T-cell (primary cell): Measurements from ENCODE around the gene STX17. TPM values are rescaled to one million over a fixed set of nuclear protein-coding genes. Genes with fewer than 3 reads are reported as not detected.
A peak's percentile ranks its signal among the peaks of the same experiment; 100 is the strongest.

Experiments used
- ATAC-seq, 4 experiments: fragments of 200-7000 bp in 3 of 4; fragments of 150-1000 bp in 1 of 4; cut with Tn5 transposase; replicated peaks in 1 of 4; 1 replicate in 3 of 4; 2 replicates in 1 of 4; pipeline ENCODE4 v1.10.0; 2021; ENCODE audit warnings: moderate library complexity in 3 of 4, mild to moderate bottlenecking in 2 of 4, moderate number of reproducible peaks in 1 of 4
- CTCF ChIA-PET, 2 donors: fragments of 300-600 bp; sonication (Branson Sonifier 250); formaldehyde crosslinking; loops; one replicate each; lab custom pipeline; 2022; ENCODE audit warnings: antibody characterized with exemption in 2 of 2; lab: Charles Lee
- POLR2A ChIA-PET, 2 donors: fragments of 300-600 bp; sonication (Branson Sonifier 250); formaldehyde crosslinking; loops; one replicate each; lab custom pipeline; 2022; ENCODE audit warnings: antibody characterized with exemption in 2 of 2; lab: Charles Lee
- DNase-seq, 35 experiments: peaks; one replicate each; pipeline versions ENCODE4 v3.0.0 to v3.0.0-alpha.2; 2013 to 2023
- H3K27ac ChIP-seq: one replicate; pipeline ENCODE4 v1.5.1; 2013; ENCODE audit warnings: low read length
- H3K27me3 ChIP-seq, 2 experiments: replicated peaks in 1 of 2; 1 replicate in 1 of 2; 2 replicates in 1 of 2; pipeline versions ENCODE4 v1.6.1 to v1.7.0; 2013; ENCODE audit warnings: low read length in 1 of 2, mixed read lengths in 1 of 2; ENCODE audit not compliant: control insufficient read depth in 2 of 2, insufficient read depth in 2 of 2; ENCODE audit errors: extremely low read depth in 1 of 2
- H3K36me3 ChIP-seq, 2 donors: 1 replicate in 1 of 2; 2 replicates in 1 of 2; pipeline versions ENCODE4 v1.6.1 to v1.7.0; 2013; ENCODE audit warnings: low read length in 1 of 2; ENCODE audit not compliant: control insufficient read depth in 2 of 2, insufficient read depth in 1 of 2; ENCODE audit errors: extremely low read depth in 1 of 2
- H3K4me1 ChIP-seq, 2 experiments: 1 replicate in 1 of 2; 2 replicates in 1 of 2; pipeline versions ENCODE4 v1.6.1 to v1.7.0; 2013; ENCODE audit warnings: low read length in 2 of 2, mixed read lengths in 1 of 2; ENCODE audit not compliant: insufficient read depth in 2 of 2, control insufficient read depth in 1 of 2; ENCODE audit errors: extremely low read depth in 1 of 2
- H3K4me3 ChIP-seq, 2 donors: 1 replicate in 1 of 2; 2 replicates in 1 of 2; pipeline versions ENCODE4 v1.5.1 to v1.7.0; 2013; ENCODE audit warnings: mild to moderate bottlenecking in 2 of 2, low read length in 1 of 2, moderate library complexity in 1 of 2; ENCODE audit not compliant: control insufficient read depth in 1 of 2; ENCODE audit errors: extremely low read depth in 1 of 2
- H3K9me3 ChIP-seq: 2 replicates; pipeline ENCODE4 v1.7.0; 2013
- H3K27ac Mint-ChIP-seq, 2 donors: one replicate each; pipeline ENCODE4 v1.8.0; 2020 to 2021; ENCODE audit warnings: mild to moderate bottlenecking in 2 of 2, mixed read lengths in 2 of 2
- H3K27me3 Mint-ChIP-seq, 2 donors: one replicate each; pipeline ENCODE4 v1.8.0; 2021 to 2022; ENCODE audit warnings: mixed read lengths in 2 of 2
- H3K36me3 Mint-ChIP-seq: one replicate; pipeline ENCODE4 v1.8.0; 2021; ENCODE audit warnings: mixed read lengths
- H3K4me1 Mint-ChIP-seq, 3 donors: one replicate each; pipeline ENCODE4 v1.8.0; 2020 to 2022; ENCODE audit warnings: mixed read lengths in 3 of 3, mild to moderate bottlenecking in 1 of 3
- H3K4me3 Mint-ChIP-seq, 3 donors: one replicate each; pipeline ENCODE4 v1.8.0; 2020 to 2022; ENCODE audit warnings: mild to moderate bottlenecking in 3 of 3, mixed read lengths in 3 of 3, moderate library complexity in 3 of 3
- H3K9me3 Mint-ChIP-seq, 3 donors: one replicate each; pipeline ENCODE4 v1.8.0; 2020 to 2022; ENCODE audit warnings: mixed read lengths in 3 of 3
- WGBS: methylation state at CpG from one replicate; pipeline ENCODE4 v1.1.5; 2013; ENCODE audit warnings: missing lambda C conversion rate; ENCODE audit not compliant: insufficient coverage; 5-methylcytosine and 5-hydroxymethylcytosine counted together
- total RNA-seq, 35 experiments: library from RNA in 6 of 35; stranded (reverse) in 6 of 35; fragments of 120-200 nt in 1 of 35; gene quantifications; one replicate each; pipeline versions ENCODE4 v1.2.1 to v1.2.4 and lab custom pipeline; 2013 to 2026

Gene STX17
- total RNA-seq, 5 donors from 2014 or later (not counting 1 experiment from before 2014, with no cell fraction given), result 33.5 to 47.5 (median 35.9) TPM

DNA sequence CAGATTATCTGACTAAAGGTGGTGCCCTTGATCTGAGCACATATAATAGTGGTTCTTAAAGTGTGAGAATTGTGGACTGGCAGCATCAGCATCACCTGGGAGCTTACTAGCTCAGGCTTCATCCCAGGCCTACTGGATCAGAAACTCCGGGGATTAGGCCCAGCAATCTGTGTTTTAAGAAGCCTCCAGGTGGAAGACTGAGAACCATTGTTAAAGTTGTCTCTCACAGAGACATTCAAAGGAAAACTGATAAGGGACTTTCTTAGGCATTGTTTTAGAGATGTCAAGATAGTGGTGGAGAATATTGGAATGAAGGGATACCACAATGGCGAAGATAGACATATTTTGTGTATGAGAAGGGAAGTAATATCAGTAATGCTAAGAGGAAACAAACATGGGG lies 59.5 kb downstream of the STX17 start:
- DNase-seq (no peak), ATAC-seq (no peak)
- Histone ChIP-seq H3K27ac (no peak overlapping the region), H3K4me1 (no peaks in the 10 kb centered on the region), H3K36me3 (peaks cover 0 to 37% of the 10 kb centered on the region in 2 donors), H3K9me3 (no peaks in the 10 kb centered on the region), H3K27me3 (no peaks in the 10 kb centered on the region), H3K4me3 (no peak overlapping the region)
- WGBS, result 100% methylated on average over 2 of the region's 2 CpGs
- POLR2A ChIA-PET, result no interaction called here
- Mint-ChIP-seq H3K9me3 (no peaks in the 10 kb centered on the region), H3K27me3 (no peaks in the 10 kb centered on the region), H3K27ac (no peak overlapping the region), H3K4me1 (no peaks in the 10 kb centered on the region), H3K36me3 (peaks cover 48% of the 10 kb centered on the region), H3K4me3 (no peak overlapping the region)
- CTCF ChIA-PET, result no interaction called here

DNA sequence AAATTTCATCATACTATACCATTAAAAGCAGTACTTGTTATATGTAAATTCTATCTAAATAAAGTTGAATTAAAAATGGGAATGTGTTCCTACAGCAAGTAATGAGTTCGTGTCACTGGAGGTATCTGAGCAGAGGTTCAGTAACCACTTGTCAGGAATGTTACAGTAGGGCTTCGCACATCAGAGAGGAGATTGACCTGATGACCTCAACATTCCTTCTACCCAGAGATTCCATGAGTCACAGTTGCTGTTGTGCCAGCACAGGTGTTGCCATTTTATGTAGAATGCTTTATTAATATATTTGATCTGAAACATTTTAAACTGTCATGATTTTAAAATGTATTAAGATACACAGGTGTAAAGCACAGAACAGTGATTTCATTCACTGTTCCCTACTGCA lies 60.3 kb downstream of the STX17 start:
- Mint-ChIP-seq H3K9me3 (no peaks in the 10 kb centered on the region), H3K27me3 (no peaks in the 10 kb centered on the region), H3K4me3 (no peak overlapping the region), H3K27ac (no peak overlapping the region), H3K36me3 (peaks cover 40% of the 10 kb centered on the region), H3K4me1 (no peaks in the 10 kb centered on the region)
- Histone ChIP-seq H3K36me3 (peaks cover 0 to 30% of the 10 kb centered on the region in 2 donors), H3K4me3 (no peak overlapping the region), H3K4me1 (no peaks in the 10 kb centered on the region), H3K27ac (no peak overlapping the region), H3K9me3 (no peaks in the 10 kb centered on the region), H3K27me3 (no peaks in the 10 kb centered on the region)
- ATAC-seq (no peak), DNase-seq (no peak)
- WGBS, result 100% methylated on average over 2 of the region's 2 CpGs
- CTCF ChIA-PET, result no interaction called here
- POLR2A ChIA-PET, result no interaction called here

DNA sequence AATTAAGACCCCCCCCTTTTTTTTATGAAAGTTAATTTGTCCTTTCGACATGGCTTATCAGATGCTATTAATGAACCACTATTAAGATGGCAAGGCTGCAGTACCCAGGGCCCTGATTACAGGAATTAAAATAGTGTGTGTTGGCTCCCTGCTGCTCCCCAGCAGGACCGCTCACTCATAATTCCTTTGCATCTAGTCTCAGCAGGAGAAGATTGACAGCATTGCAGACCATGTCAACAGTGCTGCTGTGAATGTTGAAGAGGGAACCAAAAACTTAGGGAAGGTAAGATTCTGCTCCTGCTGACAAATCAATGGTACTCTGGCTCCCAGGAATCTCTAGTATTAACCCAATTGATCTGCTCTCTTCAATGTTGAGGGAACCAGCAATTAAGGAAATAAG lies 61.0 kb downstream of the STX17 start:
- H3K4me3 Mint-ChIP-seq, result no peak overlapping the region
- ChIA-PET POLR2A (interaction anchor here in 1 of 2 donors (0.8 kb wide), 1 partner anchor 244 kb away, joined by 5 read pairs; no protein-coding TSS in a partner anchor), CTCF (no interaction called here)
- peak overlapping the region; percentile 0 to 29 for H3K27ac Mint-ChIP-seq
- no peaks in the 10 kb centered on the region for H3K4me1 Mint-ChIP-seq
- no peaks in the 10 kb centered on the region for H3K9me3 ChIP-seq
- H3K4me3 ChIP-seq, result no peak overlapping the region
- ATAC-seq, result no peak
- peaks cover 0 to 30% of the 10 kb centered on the region in 2 donors for H3K36me3 ChIP-seq
- no peak for DNase-seq
- H3K36me3 Mint-ChIP-seq, result peaks cover 37% of the 10 kb centered on the region
- no peaks in the 10 kb centered on the region for H3K27me3 Mint-ChIP-seq
- 100% methylated on average over 1 of the region's 2 CpGs for WGBS
- H3K4me1 ChIP-seq, result no peaks in the 10 kb centered on the region
- H3K9me3 Mint-ChIP-seq, result no peaks in the 10 kb centered on the region
- H3K27me3 ChIP-seq, result no peaks in the 10 kb centered on the region
- no peak overlapping the region for H3K27ac ChIP-seq

DNA sequence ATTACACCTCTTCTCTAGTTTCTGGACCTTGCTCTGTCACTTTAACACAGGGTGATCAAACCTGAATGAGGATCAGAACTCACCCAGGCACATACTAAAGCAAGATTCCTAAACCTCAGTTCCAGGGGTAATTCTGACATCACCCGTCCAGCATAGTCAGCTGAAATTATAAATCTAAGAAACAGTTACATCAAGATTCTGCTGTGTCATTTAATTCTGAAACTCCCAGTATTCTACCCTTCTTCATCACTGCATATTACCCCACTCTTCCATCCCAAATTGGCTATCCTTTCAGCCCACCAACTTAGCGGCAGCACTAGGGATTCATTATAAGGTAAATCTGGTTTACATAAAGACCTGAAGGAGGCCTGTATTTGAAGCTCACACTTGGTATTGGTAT lies 64.0 kb downstream of the STX17 start:
- H3K27ac Mint-ChIP-seq, result peak overlapping the region in 1 of 2 donors; percentile 18
- H3K9me3 ChIP-seq, result no peaks in the 10 kb centered on the region
- no CpG with 5 or more reads among the region's 2 CpGs for WGBS
- H3K4me3 Mint-ChIP-seq, result no peak overlapping the region
- POLR2A ChIA-PET, result interaction anchor here in 1 of 2 donors (0.5 to 0.7 kb wide), 2 partner anchors 27 to 443 kb away, joined by 3 read pairs; no protein-coding TSS in a partner anchor
- no peak overlapping the region for H3K4me3 ChIP-seq
- H3K27me3 Mint-ChIP-seq, result no peaks in the 10 kb centered on the region
- no peaks in the 10 kb centered on the region for H3K4me1 ChIP-seq
- H3K36me3 Mint-ChIP-seq, result peaks cover 37% of the 10 kb centered on the region
- H3K27me3 ChIP-seq, result no peaks in the 10 kb centered on the region
- ATAC-seq, result no peak
- no peaks in the 10 kb centered on the region for H3K4me1 Mint-ChIP-seq
- H3K27ac ChIP-seq, result no peak overlapping the region
- peaks cover 0 to 20% of the 10 kb centered on the region in 2 donors for H3K36me3 ChIP-seq
- CTCF ChIA-PET, result no interaction called here
- H3K9me3 Mint-ChIP-seq, result no peaks in the 10 kb centered on the region
- DNase-seq, result no peak

DNA sequence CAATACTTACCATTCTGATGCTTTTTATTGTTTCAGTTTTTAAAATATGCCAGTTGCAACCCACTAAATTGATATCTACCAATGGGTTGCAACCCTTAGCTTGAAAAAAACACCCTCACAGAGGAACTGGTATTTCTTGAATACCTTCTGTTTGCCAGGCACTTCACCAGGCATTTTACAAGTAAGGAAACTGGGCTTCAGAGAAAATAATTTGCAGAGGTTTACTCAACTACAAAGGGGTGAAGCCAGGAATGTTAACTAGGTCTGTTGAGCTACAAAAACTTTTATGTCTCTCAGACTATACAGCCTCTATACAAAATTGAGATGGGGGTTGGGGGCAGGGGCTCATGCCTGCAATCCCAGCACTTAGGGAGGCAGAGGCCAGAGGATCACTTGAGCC lies 65.0 kb downstream of the STX17 start:
- Histone ChIP-seq H3K27ac (no peak overlapping the region), H3K4me3 (no peak overlapping the region), H3K4me1 (no peaks in the 10 kb centered on the region), H3K9me3 (no peaks in the 10 kb centered on the region), H3K36me3 (peaks cover 0 to 25% of the 10 kb centered on the region in 2 donors), H3K27me3 (no peaks in the 10 kb centered on the region)
- no peaks in the 10 kb centered on the region for H3K4me1 Mint-ChIP-seq
- H3K27ac Mint-ChIP-seq, result no peak overlapping the region
- no peak for ATAC-seq
- H3K27me3 Mint-ChIP-seq, result no peaks in the 10 kb centered on the region
- ChIA-PET POLR2A (no interaction called here), CTCF (no interaction called here)
- peaks cover 41% of the 10 kb centered on the region for H3K36me3 Mint-ChIP-seq
- no peak for DNase-seq
- H3K4me3 Mint-ChIP-seq, result no peak overlapping the region
- H3K9me3 Mint-ChIP-seq, result no peaks in the 10 kb centered on the region

DNA sequence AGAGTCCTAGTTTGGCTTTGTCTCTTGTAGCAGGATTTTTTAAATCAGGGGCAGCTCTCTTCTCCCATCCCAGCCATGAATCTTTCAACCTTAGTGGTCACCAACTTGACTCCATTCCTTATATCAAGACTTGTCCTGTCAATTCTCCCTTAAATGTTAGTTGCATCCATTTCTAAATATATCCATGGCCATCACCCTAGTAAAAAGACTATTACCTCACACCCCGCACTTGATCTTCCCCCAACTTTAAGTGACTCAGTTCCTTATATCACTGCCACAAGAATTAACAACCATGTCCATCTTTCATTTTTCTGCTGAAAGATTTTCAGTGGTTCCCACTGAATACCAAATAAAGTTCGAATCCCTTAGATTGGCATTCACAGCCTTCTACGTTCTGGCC lies 67.0 kb downstream of the STX17 start:
- Mint-ChIP-seq H3K9me3 (no peaks in the 10 kb centered on the region), H3K27me3 (no peaks in the 10 kb centered on the region), H3K36me3 (peaks cover 33% of the 10 kb centered on the region), H3K4me1 (no peaks in the 10 kb centered on the region), H3K4me3 (no peak overlapping the region), H3K27ac (no peak overlapping the region)
- H3K4me3 ChIP-seq, result no peak overlapping the region
- H3K4me1 ChIP-seq, result no peaks in the 10 kb centered on the region
- 100% methylated on average over 1 of the region's 3 CpGs for WGBS
- no peaks in the 10 kb centered on the region for H3K27me3 ChIP-seq
- H3K9me3 ChIP-seq, result no peaks in the 10 kb centered on the region
- POLR2A ChIA-PET, result no interaction called here
- ATAC-seq, result no peak
- no peak overlapping the region for H3K27ac ChIP-seq
- CTCF ChIA-PET, result no interaction called here
- no peak for DNase-seq
- peaks cover 0 to 26% of the 10 kb centered on the region in 2 donors for H3K36me3 ChIP-seq
